ENCODE data around the gene RTN4RL2.

Gene RTN4RL2

DNA sequence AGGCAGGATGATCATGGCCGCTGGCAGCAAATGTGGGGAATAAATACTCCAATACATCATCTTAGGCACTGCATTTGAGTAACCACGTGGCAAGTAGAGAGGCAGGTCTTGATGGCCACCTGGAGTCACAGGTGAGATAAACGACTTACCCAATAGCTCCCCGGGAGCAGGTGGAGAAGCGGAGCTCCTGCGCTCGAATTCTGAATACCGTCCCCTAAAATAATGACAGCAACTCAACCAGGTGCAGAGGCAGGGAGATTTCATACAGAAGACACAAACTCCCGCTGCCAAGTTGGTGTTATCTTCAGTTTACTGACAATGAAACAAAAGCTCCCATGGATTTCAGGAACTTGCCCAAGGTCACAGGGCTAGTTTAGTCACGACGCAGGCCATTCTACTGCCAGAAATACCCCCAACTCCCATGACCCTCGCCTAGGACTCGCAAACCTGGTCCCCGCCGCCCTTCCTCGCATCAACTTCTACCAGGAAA, 33.8 kb upstream of the RTN4RL2 start:
- no peak overlapping the region for H3K4me2 ChIP-seq
- no peaks in the 10 kb centered on the region for H3K79me2 ChIP-seq (ENCODE audit: insufficient read depth, low read depth)
- H3K9ac ChIP-seq: no peak overlapping the region
- H2AFZ ChIP-seq (ENCODE audit: low read depth): no peak overlapping the region
- no peaks in the 10 kb centered on the region for H3K4me1 ChIP-seq (ENCODE audit: low read depth, poor library complexity, severe bottlenecking)
- no peaks in the 10 kb centered on the region for H3K27me3 ChIP-seq (ENCODE audit: insufficient read depth, low read depth)
- no peaks in the 10 kb centered on the region for H3K36me3 ChIP-seq (ENCODE audit: insufficient read depth)
- no peaks in the 10 kb centered on the region for H4K20me1 ChIP-seq (ENCODE audit: insufficient read depth)
- H3K4me3 ChIP-seq (IDR thresholded peaks at IDR 0.05; ENCODE audit: insufficient read depth, low read depth, low read length): no peak overlapping the region
- TF ChIP-seq, protein P1, sequence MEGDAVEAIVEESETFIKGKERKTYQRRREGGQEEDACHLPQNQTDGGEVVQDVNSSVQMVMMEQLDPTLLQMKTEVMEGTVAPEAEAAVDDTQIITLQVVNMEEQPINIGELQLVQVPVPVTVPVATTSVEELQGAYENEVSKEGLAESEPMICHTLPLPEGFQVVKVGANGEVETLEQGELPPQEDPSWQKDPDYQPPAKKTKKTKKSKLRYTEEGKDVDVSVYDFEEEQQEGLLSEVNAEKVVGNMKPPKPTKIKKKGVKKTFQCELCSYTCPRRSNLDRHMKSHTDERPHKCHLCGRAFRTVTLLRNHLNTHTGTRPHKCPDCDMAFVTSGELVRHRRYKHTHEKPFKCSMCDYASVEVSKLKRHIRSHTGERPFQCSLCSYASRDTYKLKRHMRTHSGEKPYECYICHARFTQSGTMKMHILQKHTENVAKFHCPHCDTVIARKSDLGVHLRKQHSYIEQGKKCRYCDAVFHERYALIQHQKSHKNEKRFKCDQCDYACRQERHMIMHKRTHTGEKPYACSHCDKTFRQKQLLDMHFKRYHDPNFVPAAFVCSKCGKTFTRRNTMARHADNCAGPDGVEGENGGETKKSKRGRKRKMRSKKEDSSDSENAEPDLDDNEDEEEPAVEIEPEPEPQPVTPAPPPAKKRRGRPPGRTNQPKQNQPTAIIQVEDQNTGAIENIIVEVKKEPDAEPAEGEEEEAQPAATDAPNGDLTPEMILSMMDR (conservative IDR thresholded peaks at IDR 0.05; ENCODE audit: low read depth, low read length): no peak
- no peak overlapping the region for H3K27ac ChIP-seq

DNA sequence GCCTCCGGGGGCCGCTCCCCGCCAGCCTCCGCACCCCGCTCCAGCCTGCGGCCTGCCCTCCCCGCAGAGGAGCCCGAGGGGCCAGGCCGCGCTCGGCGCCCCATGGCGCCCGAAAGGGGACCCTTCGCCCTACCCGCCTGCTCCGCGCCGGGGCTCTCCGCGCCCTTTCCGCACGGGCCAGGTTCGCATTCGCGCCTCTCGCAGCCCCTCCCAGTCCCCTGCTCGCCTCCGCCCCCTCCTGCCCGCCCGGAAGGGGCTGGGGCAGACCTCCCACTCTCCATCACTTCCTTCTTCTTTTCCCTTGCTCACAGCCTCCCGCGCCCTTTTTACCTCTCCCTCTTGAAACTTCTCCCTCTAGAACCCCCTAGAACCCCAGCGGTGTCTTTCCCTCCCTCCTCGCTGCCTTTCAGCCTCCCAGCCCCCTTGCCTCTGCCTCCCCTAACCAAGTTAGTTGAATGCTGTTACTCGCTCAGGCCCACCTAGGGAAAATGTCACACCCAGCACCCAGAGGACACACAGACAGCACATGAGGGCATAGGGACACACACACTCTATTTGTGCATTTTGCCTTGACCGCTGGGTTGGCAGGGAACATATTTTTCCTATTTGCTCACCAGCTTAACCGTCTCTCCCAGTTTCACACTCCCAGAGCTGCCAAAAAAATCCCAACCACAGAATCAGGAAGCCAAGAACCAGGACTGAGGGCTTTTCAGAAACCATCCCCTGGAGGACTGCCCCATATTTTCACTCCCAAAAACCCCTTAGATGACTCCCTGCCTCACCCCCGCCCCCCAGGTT, 33.2 kb upstream of the RTN4RL2 start, which contains the start of gene SLC43A3:
Gene SLC43A3 (minus strand): TSS at position 193 of the 798 bp plus-strand sequence. CDS start 949 bp downstream, outside the sequence.
- Histone ChIP-seq H3K9ac (no peak within 1 kb of the TSS), H4K20me1 (ENCODE audit: insufficient read depth) (no peaks in the 10 kb centered on the region), H3K4me2 (no peak within 1 kb of the TSS), H3K79me2 (ENCODE audit: insufficient read depth, low read depth) (no peaks in the 10 kb centered on the region), H3K4me1 (ENCODE audit: low read depth, poor library complexity, severe bottlenecking) (no peaks in the 10 kb centered on the region), H3K27ac (no peak within 1 kb of the TSS), H3K27me3 (ENCODE audit: insufficient read depth, low read depth) (no peaks in the 10 kb centered on the region), H2AFZ (ENCODE audit: low read depth) (no peak within 1 kb of the TSS), H3K4me3 (IDR thresholded peaks at IDR 0.05; ENCODE audit: insufficient read depth, low read depth, low read length) (no peak within 1 kb of the TSS), H3K36me3 (ENCODE audit: insufficient read depth) (no peaks in the 10 kb centered on the region)
- TF ChIP-seq, protein P1 (conservative IDR thresholded peaks at IDR 0.05; ENCODE audit: low read depth, low read length): no peak

DNA sequence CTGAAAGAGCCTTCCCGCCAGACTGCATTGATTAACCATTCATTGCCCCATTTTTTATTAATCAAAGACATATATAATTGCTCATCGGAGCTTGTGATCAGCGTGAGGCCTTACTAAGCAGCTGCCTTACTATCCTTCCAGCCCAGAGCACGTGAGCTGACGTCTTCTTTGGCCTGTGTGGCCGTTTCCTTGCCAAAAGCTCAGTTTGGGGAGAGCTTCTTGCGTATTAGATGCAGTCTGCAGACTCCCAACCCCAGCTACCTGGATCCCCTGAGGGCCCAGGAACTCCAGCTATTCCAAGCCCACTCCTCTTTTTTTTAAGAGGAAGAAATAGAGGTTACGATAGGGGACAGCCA, 32.6 kb upstream of the RTN4RL2 start:
- Histone ChIP-seq H3K4me3 (IDR thresholded peaks at IDR 0.05; ENCODE audit: insufficient read depth, low read depth, low read length) (no peak overlapping the region), H2AFZ (ENCODE audit: low read depth) (no peak overlapping the region)

DNA sequence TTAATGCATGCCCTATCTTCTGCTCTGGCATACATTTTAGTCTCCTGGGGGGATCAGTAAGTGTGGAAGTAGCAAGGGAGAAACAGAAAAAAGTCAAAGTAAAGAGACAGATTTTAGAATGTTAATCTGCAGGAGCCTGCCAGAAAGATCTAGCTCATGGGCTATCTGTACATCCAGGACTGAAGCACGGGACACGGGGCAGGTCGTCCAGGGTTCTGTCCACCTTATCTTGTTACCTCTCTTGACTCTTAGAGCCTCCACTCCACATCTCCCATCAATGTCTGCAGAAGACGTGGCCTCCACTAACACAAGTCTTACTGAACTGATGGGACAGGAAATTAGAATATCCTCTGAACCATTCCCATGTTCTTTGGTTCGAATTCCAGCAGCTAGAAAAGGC, 31.7 kb upstream of the RTN4RL2 start:
- H3K27ac ChIP-seq: no peak overlapping the region
- H3K4me2 ChIP-seq: no peak overlapping the region
- TF ChIP-seq, protein P1 (conservative IDR thresholded peaks at IDR 0.05; ENCODE audit: low read depth, low read length): no peak
- no peak overlapping the region for H3K9ac ChIP-seq
- H3K79me2 ChIP-seq (ENCODE audit: insufficient read depth, low read depth): no peaks in the 10 kb centered on the region
- H3K4me1 ChIP-seq (ENCODE audit: low read depth, poor library complexity, severe bottlenecking): no peaks in the 10 kb centered on the region
- no peaks in the 10 kb centered on the region for H3K36me3 ChIP-seq (ENCODE audit: insufficient read depth)
- H2AFZ ChIP-seq (ENCODE audit: low read depth): no peak overlapping the region
- H4K20me1 ChIP-seq (ENCODE audit: insufficient read depth): no peaks in the 10 kb centered on the region
- no peaks in the 10 kb centered on the region for H3K27me3 ChIP-seq (ENCODE audit: insufficient read depth, low read depth)
- H3K4me3 ChIP-seq (IDR thresholded peaks at IDR 0.05; ENCODE audit: insufficient read depth, low read depth, low read length): no peak overlapping the region

More for the DNA sequence above, 32.6 kb upstream of the RTN4RL2 start:
- no peak overlapping the region for H3K27ac ChIP-seq
- TF ChIP-seq, protein P1 (conservative IDR thresholded peaks at IDR 0.05; ENCODE audit: low read depth, low read length): no peak
- no peaks in the 10 kb centered on the region for H3K79me2 ChIP-seq (ENCODE audit: insufficient read depth, low read depth)
- H4K20me1 ChIP-seq (ENCODE audit: insufficient read depth): no peaks in the 10 kb centered on the region
- no peaks in the 10 kb centered on the region for H3K27me3 ChIP-seq (ENCODE audit: insufficient read depth, low read depth)
- no peaks in the 10 kb centered on the region for H3K36me3 ChIP-seq (ENCODE audit: insufficient read depth)
- no peak overlapping the region for H3K4me2 ChIP-seq
- no peak overlapping the region for H3K9ac ChIP-seq
- H3K4me1 ChIP-seq (ENCODE audit: low read depth, poor library complexity, severe bottlenecking): no peaks in the 10 kb centered on the region

Measured in KMS-11 (cell line).